ENCODE results near the gene PITPNB. TPM values are rescaled to one million over a fixed set of nuclear protein-coding genes. Genes with fewer than 3 reads are reported as not detected.

PITPNB gene
- total RNA-seq, 1 experiment from 2014 or later: 82.6 TPM

DNA sequence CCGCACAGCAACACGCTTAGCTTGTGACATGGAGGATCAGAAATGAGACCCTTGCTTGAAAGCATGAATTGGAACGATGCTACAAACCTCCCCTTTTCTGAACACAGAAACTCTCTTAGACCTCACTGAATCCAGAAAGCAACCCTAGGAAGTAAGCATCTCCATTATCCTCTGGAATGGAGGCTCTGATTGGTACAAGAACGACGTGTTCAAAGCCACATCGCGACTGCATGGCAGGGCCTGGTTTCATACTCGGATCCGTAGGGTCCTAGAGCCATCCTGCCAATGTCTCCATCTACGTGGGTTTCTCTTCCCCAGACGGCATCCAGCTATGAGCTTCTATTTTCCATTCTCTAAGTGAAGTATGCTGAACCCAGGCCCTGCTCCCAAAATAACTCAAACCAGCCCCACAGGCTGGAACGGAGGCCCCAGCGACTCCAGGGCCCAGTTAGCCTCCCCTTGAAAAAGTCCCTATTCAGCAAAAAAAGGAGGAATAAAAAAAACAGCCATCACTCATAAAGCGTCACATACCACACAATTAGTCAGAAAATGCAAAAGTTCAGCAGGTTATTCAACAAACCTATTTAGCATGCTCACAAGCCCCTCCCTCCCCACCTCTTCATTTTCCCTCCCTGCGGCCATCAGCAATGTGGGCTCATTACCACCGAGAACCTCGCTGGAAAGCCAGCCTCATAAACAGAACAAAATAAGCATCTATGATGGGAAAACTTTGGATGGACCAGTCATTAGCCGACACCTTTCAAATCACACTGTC is 110.4 kb downstream of the PITPNB start:
- Histone ChIP-seq H3K27ac (ENCODE audit: low read depth, low read length) (no peak overlapping the region), H3K9me2 (ENCODE audit: insufficient read depth) (no peaks in the 10 kb centered on the region), H3K9ac (ENCODE audit: low read length) (no peak overlapping the region), H3K4me3 (replicated peaks in 1 of 2; ENCODE audit: low read depth in 1 of 2, low read length in 2 of 2) (no peak overlapping the region), H3K36me3 (ENCODE audit: control insufficient read depth in 1 of 2, insufficient read depth in 2 of 2, low read length in 2 of 2) (no peaks in the 10 kb centered on the region), H3K27me3 (ENCODE audit: insufficient read depth, low read length) (no peaks in the 10 kb centered on the region), H3K4me2 (ENCODE audit: low read length) (no peak overlapping the region), H3K79me2 (ENCODE audit: insufficient read depth, low read length) (no peaks in the 10 kb centered on the region), H2AFZ (ENCODE audit: low read depth, low read length, poor library complexity, severe bottlenecking) (no peak overlapping the region), H3K4me1 (ENCODE audit: control insufficient read depth in 1 of 2, insufficient read depth in 2 of 2, low read length in 2 of 2) (peaks cover 0 to 7% of the 10 kb centered on the region in 2 experiments; a peak in 1 of 4 replicates), H4K20me1 (ENCODE audit: insufficient read depth) (no peaks in the 10 kb centered on the region), H3K9me3 (ENCODE audit: control insufficient read depth in 1 of 2, insufficient read depth in 1 of 2, low read depth in 1 of 2, low read length in 2 of 2) (no peaks in the 10 kb centered on the region)
- DNase-seq (ENCODE audit: low read depth, low spot score) (no peak), ATAC-seq (no peak)
- ChIA-PET POLR2A (no interaction called here), CTCF (no interaction called here), RAD21 (ENCODE audit: low non-redundant PET in 1 of 2, low total read pairs in 2 of 2, uncharacterized antibody in 2 of 2, unreplicated experiment in 2 of 2) (no interaction called here)
- TF ChIP-seq, protein P1, sequence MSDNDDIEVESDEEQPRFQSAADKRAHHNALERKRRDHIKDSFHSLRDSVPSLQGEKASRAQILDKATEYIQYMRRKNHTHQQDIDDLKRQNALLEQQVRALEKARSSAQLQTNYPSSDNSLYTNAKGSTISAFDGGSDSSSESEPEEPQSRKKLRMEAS (IDR thresholded peaks at IDR 0.05): no peak
- TF ChIP-seq FOSL1 (IDR thresholded peaks at IDR 0.05; ENCODE audit: low read depth) (no peak), RAD21 (IDR thresholded peaks at IDR 0.05; ENCODE audit: low read depth) (no peak), ZNF274 (IDR thresholded peaks at IDR 0.05; ENCODE audit: low read depth, low read length) (no peak), POLR2A (IDR thresholded peaks at IDR 0.05; ENCODE audit: borderline replicate concordance, extremely low read depth, insufficient read depth, insufficient read length) (no peak), TCF7L2 (IDR thresholded peaks at IDR 0.05; ENCODE audit: borderline replicate concordance, extremely low read depth, insufficient read depth, insufficient read length) (no peak), ZFX (IDR thresholded peaks at IDR 0.05) (no peak), EGR1 (IDR thresholded peaks at IDR 0.05; ENCODE audit: low read depth) (no peak), POLR2AphosphoS5 (IDR thresholded peaks at IDR 0.05; ENCODE audit: low read depth, low read length) (no peak), SP1 (IDR thresholded peaks at IDR 0.05; ENCODE audit: low read depth) (no peak), ELF1 (IDR thresholded peaks at IDR 0.05; ENCODE audit: borderline replicate concordance, low read depth) (no peak), YY1 (IDR thresholded peaks at IDR 0.05; ENCODE audit: extremely low read depth, insufficient replicate concordance, low read depth, low read length) (no peak), EZH2phosphoT487 (IDR thresholded peaks at IDR 0.05; ENCODE audit: borderline replicate concordance) (no peak), EZH2 (IDR thresholded peaks at IDR 0.05) (no peak), SIN3A (IDR thresholded peaks at IDR 0.05; ENCODE audit: low read depth) (no peak), CBX3 (IDR thresholded peaks at IDR 0.05; ENCODE audit: low read depth) (no peak)
- TF ChIP-seq, protein P2, sequence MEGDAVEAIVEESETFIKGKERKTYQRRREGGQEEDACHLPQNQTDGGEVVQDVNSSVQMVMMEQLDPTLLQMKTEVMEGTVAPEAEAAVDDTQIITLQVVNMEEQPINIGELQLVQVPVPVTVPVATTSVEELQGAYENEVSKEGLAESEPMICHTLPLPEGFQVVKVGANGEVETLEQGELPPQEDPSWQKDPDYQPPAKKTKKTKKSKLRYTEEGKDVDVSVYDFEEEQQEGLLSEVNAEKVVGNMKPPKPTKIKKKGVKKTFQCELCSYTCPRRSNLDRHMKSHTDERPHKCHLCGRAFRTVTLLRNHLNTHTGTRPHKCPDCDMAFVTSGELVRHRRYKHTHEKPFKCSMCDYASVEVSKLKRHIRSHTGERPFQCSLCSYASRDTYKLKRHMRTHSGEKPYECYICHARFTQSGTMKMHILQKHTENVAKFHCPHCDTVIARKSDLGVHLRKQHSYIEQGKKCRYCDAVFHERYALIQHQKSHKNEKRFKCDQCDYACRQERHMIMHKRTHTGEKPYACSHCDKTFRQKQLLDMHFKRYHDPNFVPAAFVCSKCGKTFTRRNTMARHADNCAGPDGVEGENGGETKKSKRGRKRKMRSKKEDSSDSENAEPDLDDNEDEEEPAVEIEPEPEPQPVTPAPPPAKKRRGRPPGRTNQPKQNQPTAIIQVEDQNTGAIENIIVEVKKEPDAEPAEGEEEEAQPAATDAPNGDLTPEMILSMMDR (IDR thresholded peaks at IDR 0.05 in 2 of 3, conservative IDR thresholded peaks at IDR 0.05 in 1 of 3; ENCODE audit: borderline replicate concordance in 1 of 3, insufficient read depth in 1 of 3, low read depth in 2 of 3, low read length in 2 of 3): no peak
- TF ChIP-seq, protein P3, sequence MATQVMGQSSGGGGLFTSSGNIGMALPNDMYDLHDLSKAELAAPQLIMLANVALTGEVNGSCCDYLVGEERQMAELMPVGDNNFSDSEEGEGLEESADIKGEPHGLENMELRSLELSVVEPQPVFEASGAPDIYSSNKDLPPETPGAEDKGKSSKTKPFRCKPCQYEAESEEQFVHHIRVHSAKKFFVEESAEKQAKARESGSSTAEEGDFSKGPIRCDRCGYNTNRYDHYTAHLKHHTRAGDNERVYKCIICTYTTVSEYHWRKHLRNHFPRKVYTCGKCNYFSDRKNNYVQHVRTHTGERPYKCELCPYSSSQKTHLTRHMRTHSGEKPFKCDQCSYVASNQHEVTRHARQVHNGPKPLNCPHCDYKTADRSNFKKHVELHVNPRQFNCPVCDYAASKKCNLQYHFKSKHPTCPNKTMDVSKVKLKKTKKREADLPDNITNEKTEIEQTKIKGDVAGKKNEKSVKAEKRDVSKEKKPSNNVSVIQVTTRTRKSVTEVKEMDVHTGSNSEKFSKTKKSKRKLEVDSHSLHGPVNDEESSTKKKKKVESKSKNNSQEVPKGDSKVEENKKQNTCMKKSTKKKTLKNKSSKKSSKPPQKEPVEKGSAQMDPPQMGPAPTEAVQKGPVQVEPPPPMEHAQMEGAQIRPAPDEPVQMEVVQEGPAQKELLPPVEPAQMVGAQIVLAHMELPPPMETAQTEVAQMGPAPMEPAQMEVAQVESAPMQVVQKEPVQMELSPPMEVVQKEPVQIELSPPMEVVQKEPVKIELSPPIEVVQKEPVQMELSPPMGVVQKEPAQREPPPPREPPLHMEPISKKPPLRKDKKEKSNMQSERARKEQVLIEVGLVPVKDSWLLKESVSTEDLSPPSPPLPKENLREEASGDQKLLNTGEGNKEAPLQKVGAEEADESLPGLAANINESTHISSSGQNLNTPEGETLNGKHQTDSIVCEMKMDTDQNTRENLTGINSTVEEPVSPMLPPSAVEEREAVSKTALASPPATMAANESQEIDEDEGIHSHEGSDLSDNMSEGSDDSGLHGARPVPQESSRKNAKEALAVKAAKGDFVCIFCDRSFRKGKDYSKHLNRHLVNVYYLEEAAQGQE (IDR thresholded peaks at IDR 0.05; ENCODE audit: low read depth): no peak
- intact Hi-C loops (cut with micrococcal nuclease): no loop called here
- no TSS peak for BruUV-seq (replicated peaks)

Measured in HCT116 (cell line).